WTC11 (cell line): ENCODE results near the gene GALNT2. TPM values are rescaled to one million over a fixed set of nuclear protein-coding genes. Genes with fewer than 3 reads are reported as not detected.

Experiments used
- ATAC-seq: fragments of 200-7000 bp; cut with Tn5 transposase; 2 replicates; pipeline ENCODE4 v1.10.0; 2021; ENCODE audit warnings: mild to moderate bottlenecking, moderate library complexity
- CTCF ChIA-PET: fragments of 300-600 bp; sonication (Branson Sonifier 250); formaldehyde crosslinking; loops from one replicate; lab custom pipeline; 2021; ENCODE audit warnings: antibody characterized with exemption; lab: Charles Lee
- POLR2A ChIA-PET: fragments of 350-600 bp; sonication (Branson Sonifier 250); formaldehyde crosslinking; loops from one replicate; lab custom pipeline; 2021; ENCODE audit warnings: antibody characterized with exemption; lab: Charles Lee
- DNase-seq: peaks from one replicate; pipeline ENCODE4 v3.0.0; 2021; ENCODE audit warnings: low spot score
- H3K27ac Mint-ChIP-seq: 2 replicates; pipeline ENCODE4 v1.8.0; 2021; ENCODE audit warnings: mixed read lengths
- H3K27me3 Mint-ChIP-seq: 2 replicates; pipeline ENCODE4 v1.8.0; 2021; ENCODE audit warnings: low read depth, mild to moderate bottlenecking, moderate library complexity, mixed read lengths
- H3K36me3 Mint-ChIP-seq: 2 replicates; pipeline ENCODE4 v1.8.0; 2021; ENCODE audit warnings: mixed read lengths
- H3K4me1 Mint-ChIP-seq: 2 replicates; pipeline ENCODE4 v1.8.0; 2022; ENCODE audit warnings: mixed read lengths
- H3K4me3 Mint-ChIP-seq: 2 replicates; pipeline ENCODE4 v1.8.0; 2021; ENCODE audit warnings: mild to moderate bottlenecking, moderate library complexity, mixed read lengths
- H3K9me3 Mint-ChIP-seq: 2 replicates; pipeline ENCODE4 v1.8.0; 2021; ENCODE audit warnings: mixed read lengths
- CBFB ChIP-seq: sonication (generic); formaldehyde crosslinking; IDR thresholded peaks from 2 replicates; pipeline ENCODE4 v1.8.1; 2022; ENCODE audit warnings: mild to moderate bottlenecking, low read depth, missing genetic modification reagents
- HMGA2 ChIP-seq: fragments of 250-450 bp; sonication (Bioruptor Pico); IDR thresholded peaks from 2 replicates; pipeline ENCODE4 v1.4.0; 2021; ENCODE audit warnings: mild to moderate bottlenecking, moderate library complexity
- JAZF1 ChIP-seq: fragments of 250-450 bp; sonication (Bioruptor Pico); IDR thresholded peaks from 2 replicates; pipeline ENCODE4 v1.9.0; 2021; ENCODE audit warnings: moderate library complexity, mild to moderate bottlenecking, inconsistent platforms
- MXD4 ChIP-seq: fragments of 250-450 bp; sonication (Bioruptor Pico); IDR thresholded peaks from 2 replicates; pipeline ENCODE4 v1.8.0; 2021; ENCODE audit warnings: mild to moderate bottlenecking, moderate library complexity, borderline replicate concordance
- NR1H2 ChIP-seq: sonication (generic); formaldehyde crosslinking; IDR thresholded peaks from 2 replicates; pipeline ENCODE4 v1.9.0; 2021; ENCODE audit warnings: mild to moderate bottlenecking, moderate library complexity, missing genetic modification reagents
- OVOL2 ChIP-seq: fragments of 250-450 bp; sonication (Bioruptor Pico); IDR thresholded peaks from 2 replicates; pipeline ENCODE4 v1.9.0; 2021; ENCODE audit warnings: mild to moderate bottlenecking, borderline replicate concordance
- SOX15 ChIP-seq: fragments of 250-450 bp; sonication (Bioruptor Pico); IDR thresholded peaks from 2 replicates; pipeline ENCODE4 v1.9.0; 2021; ENCODE audit warnings: mild to moderate bottlenecking
- TEAD1 ChIP-seq: sonication (generic); formaldehyde crosslinking; IDR thresholded peaks from 2 replicates; pipeline ENCODE4 v1.8.0; 2022; ENCODE audit warnings: mild to moderate bottlenecking, missing genetic modification reagents
- ZNF396 ChIP-seq: fragments of 250-450 bp; sonication (Bioruptor Pico); IDR thresholded peaks from 2 replicates; pipeline ENCODE4 v1.8.0; 2021; ENCODE audit warnings: mild to moderate bottlenecking, moderate library complexity, borderline replicate concordance
- ZNF671 ChIP-seq: fragments of 250-450 bp; sonication (Bioruptor Pico); IDR thresholded peaks from 2 replicates; pipeline ENCODE4 v1.8.0; 2021; ENCODE audit warnings: mild to moderate bottlenecking
- total RNA-seq: library from RNA; stranded (reverse); gene quantifications from 3 replicates; pipeline ENCODE4 v1.2.3, GENCODE V29; 2021
- TF ChIP-seq, protein P1 (sequence below): sonication (generic); formaldehyde crosslinking; IDR thresholded peaks from 2 replicates; pipeline ENCODE4 v1.8.1; 2022; ENCODE audit warnings: mild to moderate bottlenecking, missing genetic modification reagents, moderate library complexity, borderline replicate concordance
- TF ChIP-seq, protein P2 (sequence below): sonication (generic); formaldehyde crosslinking; IDR thresholded peaks from 2 replicates; pipeline ENCODE4 v1.8.1; 2023; ENCODE audit warnings: mild to moderate bottlenecking, moderate library complexity, missing genetic modification reagents
- TF ChIP-seq, protein P3 (sequence below): fragments of 250-450 bp; sonication (Bioruptor Pico); IDR thresholded peaks from 2 replicates; pipeline ENCODE4 v2.1.2; 2022; ENCODE audit warnings: mild to moderate bottlenecking, moderate library complexity
- TF ChIP-seq, protein P4 (sequence below): fragments of 250-450 bp; sonication (Bioruptor Pico); conservative IDR thresholded peaks from 2 replicates; pipeline ENCODE4 v1.9.0; 2021; ENCODE audit warnings: mild to moderate bottlenecking
- TF ChIP-seq, protein P5 (sequence below): sonication (generic); formaldehyde crosslinking; IDR thresholded peaks from 2 replicates; pipeline ENCODE4 v1.8.1; 2023; ENCODE audit warnings: mild to moderate bottlenecking, missing genetic modification reagents, borderline replicate concordance
- TF ChIP-seq, protein P6 (sequence below): sonication (generic); formaldehyde crosslinking; IDR thresholded peaks from 2 replicates; pipeline ENCODE4 v1.8.1; 2022; ENCODE audit warnings: mild to moderate bottlenecking, moderate library complexity, missing genetic modification reagents
- TF ChIP-seq, protein P7 (sequence below): fragments of 250-450 bp; sonication (Bioruptor Pico); IDR thresholded peaks from 2 replicates; pipeline ENCODE4 v1.9.0; 2021; ENCODE audit warnings: mild to moderate bottlenecking
- TF ChIP-seq, protein P8 (sequence below): sonication (generic); formaldehyde crosslinking; IDR thresholded peaks from 2 replicates; pipeline ENCODE4 v1.8.1; 2022; ENCODE audit warnings: low read depth, mild to moderate bottlenecking, moderate library complexity, missing genetic modification reagents, borderline replicate concordance
- TF ChIP-seq, protein P9 (sequence below): sonication (generic); formaldehyde crosslinking; IDR thresholded peaks from 2 replicates; pipeline ENCODE4 v1.8.1; 2022; ENCODE audit warnings: low read depth, missing genetic modification reagents, borderline replicate concordance
- TF ChIP-seq, protein P10 (sequence below): sonication (generic); formaldehyde crosslinking; IDR thresholded peaks from 2 replicates; pipeline ENCODE4 v1.8.1; 2023; ENCODE audit warnings: mild to moderate bottlenecking, missing genetic modification reagents

GALNT2 gene
- total RNA-seq, 1 experiment from 2014 or later = 74.8 TPM

DNA sequence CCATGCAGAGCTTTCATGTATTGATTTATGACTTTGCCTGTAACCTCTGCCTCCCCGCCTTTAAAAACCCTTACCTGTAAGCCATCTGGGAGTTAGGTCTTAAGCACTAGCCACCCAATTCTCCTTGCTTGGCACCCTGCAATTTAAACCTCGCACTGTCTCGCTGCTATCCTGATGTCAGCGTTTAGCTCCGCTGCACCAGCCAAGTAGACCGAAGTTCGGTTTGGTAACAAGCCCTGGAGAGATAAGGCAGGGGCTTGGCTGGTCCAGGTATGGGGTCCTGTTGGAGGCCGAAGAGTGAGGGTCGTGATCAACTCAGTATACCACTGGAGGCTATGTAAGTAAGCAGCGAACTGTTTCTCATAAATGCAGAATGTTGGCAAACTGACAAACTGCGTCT, 64.4 kb downstream of the GALNT2 start:
- POLR2A ChIA-PET = no interaction called here
- CTCF ChIA-PET = no interaction called here
- ATAC-seq (no peak), DNase-seq (no peak)
- Mint-ChIP-seq H3K4me3 (no peak overlapping the region), H3K36me3 (no peaks in the 10 kb centered on the region), H3K27me3 (no peaks in the 10 kb centered on the region), H3K9me3 (no peaks in the 10 kb centered on the region), H3K27ac (no peak overlapping the region), H3K4me1 (peaks cover 49% of the 10 kb centered on the region)
- TF ChIP-seq JAZF1 = no peak
- no peak for TF ChIP-seq OVOL2 (CRISPR knock-in tag)
- TF ChIP-seq, protein P1, sequence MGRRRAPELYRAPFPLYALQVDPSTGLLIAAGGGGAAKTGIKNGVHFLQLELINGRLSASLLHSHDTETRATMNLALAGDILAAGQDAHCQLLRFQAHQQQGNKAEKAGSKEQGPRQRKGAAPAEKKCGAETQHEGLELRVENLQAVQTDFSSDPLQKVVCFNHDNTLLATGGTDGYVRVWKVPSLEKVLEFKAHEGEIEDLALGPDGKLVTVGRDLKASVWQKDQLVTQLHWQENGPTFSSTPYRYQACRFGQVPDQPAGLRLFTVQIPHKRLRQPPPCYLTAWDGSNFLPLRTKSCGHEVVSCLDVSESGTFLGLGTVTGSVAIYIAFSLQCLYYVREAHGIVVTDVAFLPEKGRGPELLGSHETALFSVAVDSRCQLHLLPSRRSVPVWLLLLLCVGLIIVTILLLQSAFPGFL (CRISPR knock-in tag) = no peak
- TF ChIP-seq, protein P2, sequence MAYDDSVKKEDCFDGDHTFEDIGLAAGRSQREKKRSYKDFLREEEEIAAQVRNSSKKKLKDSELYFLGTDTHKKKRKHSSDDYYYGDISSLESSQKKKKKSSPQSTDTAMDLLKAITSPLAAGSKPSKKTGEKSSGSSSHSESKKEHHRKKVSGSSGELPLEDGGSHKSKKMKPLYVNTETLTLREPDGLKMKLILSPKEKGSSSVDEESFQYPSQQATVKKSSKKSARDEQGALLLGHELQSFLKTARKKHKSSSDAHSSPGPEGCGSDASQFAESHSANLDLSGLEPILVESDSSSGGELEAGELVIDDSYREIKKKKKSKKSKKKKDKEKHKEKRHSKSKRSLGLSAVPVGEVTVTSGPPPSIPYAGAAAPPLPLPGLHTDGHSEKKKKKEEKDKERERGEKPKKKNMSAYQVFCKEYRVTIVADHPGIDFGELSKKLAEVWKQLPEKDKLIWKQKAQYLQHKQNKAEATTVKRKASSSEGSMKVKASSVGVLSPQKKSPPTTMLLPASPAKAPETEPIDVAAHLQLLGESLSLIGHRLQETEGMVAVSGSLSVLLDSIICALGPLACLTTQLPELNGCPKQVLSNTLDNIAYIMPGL (CRISPR knock-in tag) = no peak
- no peak for TF ChIP-seq SOX15 (CRISPR knock-in tag)
- no peak for TF ChIP-seq MXD4
- TF ChIP-seq, protein P3, sequence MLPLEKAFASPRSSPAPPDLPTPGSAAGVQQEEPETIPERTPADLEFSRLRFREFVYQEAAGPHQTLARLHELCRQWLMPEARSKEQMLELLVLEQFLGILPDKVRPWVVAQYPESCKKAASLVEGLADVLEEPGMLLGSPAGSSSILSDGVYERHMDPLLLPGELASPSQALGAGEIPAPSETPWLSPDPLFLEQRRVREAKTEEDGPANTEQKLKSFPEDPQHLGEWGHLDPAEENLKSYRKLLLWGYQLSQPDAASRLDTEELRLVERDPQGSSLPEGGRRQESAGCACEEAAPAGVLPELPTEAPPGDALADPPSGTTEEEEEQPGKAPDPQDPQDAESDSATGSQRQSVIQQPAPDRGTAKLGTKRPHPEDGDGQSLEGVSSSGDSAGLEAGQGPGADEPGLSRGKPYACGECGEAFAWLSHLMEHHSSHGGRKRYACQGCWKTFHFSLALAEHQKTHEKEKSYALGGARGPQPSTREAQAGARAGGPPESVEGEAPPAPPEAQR (CRISPR knock-in tag) = no peak
- no peak for TF ChIP-seq TEAD1 (CRISPR knock-in tag)
- no peak for TF ChIP-seq ZNF671 (CRISPR knock-in tag)
- TF ChIP-seq, protein P4, sequence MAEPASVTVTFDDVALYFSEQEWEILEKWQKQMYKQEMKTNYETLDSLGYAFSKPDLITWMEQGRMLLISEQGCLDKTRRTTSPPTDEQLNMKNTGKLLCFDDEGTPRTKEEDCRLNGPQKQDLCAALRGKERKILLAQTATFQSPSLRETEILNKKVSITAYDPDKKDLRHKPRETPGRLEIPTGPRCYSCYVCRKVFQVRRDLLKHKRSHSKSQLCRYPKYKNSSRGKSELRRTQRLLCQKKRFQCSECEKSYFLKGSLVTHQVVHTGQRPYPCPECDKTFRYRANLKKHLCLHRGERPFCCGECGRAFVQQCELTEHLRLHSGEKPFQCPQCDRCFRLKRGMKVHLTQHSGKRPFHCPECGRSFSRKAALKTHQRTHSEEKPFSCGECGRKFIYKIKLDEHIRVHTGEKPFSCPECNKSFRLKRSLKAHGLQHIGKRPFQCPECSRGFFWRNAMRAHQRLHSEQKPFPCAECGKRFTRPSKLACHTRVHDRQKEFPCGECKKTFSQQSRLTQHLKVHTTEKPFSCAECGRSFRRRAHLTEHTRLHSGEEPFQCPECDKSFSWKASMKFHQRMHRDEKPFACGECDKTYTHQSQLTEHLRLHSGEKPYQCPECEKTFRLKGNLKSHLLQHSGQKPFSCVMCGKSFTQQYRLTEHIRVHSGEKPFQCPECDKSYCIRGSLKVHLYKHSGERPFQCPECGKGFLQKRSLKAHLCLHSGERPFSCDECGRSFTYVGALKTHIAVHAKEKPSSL = no peak
- no peak for TF ChIP-seq ZNF396

DNA sequence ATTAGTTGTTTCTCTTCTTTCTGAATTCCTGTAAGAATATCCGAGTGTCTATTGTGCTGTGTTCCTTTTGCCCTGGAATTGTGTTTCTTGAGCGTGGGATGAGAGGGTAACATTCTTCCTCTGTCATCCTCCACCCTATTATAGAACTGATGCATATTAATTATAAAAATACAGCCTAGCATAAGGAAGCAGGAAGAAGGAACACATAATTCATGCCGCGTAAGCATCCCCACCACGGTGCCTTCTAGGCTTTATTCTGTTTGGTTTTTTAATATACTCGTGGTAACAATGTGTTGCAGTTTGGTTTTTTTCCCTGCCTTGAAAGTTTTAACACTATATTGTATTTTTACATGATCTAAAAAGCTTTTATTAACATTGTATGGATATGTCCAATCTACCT, 65.7 kb downstream of the GALNT2 start:
- CTCF ChIA-PET = no interaction called here
- H3K36me3 Mint-ChIP-seq = no peaks in the 10 kb centered on the region
- TF ChIP-seq, protein P5, sequence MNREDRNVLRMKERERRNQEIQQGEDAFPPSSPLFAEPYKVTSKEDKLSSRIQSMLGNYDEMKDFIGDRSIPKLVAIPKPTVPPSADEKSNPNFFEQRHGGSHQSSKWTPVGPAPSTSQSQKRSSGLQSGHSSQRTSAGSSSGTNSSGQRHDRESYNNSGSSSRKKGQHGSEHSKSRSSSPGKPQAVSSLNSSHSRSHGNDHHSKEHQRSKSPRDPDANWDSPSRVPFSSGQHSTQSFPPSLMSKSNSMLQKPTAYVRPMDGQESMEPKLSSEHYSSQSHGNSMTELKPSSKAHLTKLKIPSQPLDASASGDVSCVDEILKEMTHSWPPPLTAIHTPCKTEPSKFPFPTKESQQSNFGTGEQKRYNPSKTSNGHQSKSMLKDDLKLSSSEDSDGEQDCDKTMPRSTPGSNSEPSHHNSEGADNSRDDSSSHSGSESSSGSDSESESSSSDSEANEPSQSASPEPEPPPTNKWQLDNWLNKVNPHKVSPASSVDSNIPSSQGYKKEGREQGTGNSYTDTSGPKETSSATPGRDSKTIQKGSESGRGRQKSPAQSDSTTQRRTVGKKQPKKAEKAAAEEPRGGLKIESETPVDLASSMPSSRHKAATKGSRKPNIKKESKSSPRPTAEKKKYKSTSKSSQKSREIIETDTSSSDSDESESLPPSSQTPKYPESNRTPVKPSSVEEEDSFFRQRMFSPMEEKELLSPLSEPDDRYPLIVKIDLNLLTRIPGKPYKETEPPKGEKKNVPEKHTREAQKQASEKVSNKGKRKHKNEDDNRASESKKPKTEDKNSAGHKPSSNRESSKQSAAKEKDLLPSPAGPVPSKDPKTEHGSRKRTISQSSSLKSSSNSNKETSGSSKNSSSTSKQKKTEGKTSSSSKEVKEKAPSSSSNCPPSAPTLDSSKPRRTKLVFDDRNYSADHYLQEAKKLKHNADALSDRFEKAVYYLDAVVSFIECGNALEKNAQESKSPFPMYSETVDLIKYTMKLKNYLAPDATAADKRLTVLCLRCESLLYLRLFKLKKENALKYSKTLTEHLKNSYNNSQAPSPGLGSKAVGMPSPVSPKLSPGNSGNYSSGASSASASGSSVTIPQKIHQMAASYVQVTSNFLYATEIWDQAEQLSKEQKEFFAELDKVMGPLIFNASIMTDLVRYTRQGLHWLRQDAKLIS (CRISPR knock-in tag) = no peak
- TF ChIP-seq, protein P6, sequence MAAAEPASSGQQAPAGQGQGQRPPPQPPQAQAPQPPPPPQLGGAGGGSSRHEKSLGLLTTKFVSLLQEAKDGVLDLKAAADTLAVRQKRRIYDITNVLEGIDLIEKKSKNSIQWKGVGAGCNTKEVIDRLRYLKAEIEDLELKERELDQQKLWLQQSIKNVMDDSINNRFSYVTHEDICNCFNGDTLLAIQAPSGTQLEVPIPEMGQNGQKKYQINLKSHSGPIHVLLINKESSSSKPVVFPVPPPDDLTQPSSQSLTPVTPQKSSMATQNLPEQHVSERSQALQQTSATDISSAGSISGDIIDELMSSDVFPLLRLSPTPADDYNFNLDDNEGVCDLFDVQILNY = no peak
- TF ChIP-seq, protein P7, sequence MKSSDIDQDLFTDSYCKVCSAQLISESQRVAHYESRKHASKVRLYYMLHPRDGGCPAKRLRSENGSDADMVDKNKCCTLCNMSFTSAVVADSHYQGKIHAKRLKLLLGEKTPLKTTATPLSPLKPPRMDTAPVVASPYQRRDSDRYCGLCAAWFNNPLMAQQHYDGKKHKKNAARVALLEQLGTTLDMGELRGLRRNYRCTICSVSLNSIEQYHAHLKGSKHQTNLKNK = no peak
- TF ChIP-seq, protein P8, sequence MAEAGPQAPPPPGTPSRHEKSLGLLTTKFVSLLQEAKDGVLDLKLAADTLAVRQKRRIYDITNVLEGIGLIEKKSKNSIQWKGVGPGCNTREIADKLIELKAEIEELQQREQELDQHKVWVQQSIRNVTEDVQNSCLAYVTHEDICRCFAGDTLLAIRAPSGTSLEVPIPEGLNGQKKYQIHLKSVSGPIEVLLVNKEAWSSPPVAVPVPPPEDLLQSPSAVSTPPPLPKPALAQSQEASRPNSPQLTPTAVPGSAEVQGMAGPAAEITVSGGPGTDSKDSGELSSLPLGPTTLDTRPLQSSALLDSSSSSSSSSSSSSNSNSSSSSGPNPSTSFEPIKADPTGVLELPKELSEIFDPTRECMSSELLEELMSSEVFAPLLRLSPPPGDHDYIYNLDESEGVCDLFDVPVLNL (CRISPR knock-in tag) = no peak
- no peak for TF ChIP-seq HMGA2 (CRISPR knock-in tag)
- TF ChIP-seq CBFB = no peak
- TF ChIP-seq, protein P9, sequence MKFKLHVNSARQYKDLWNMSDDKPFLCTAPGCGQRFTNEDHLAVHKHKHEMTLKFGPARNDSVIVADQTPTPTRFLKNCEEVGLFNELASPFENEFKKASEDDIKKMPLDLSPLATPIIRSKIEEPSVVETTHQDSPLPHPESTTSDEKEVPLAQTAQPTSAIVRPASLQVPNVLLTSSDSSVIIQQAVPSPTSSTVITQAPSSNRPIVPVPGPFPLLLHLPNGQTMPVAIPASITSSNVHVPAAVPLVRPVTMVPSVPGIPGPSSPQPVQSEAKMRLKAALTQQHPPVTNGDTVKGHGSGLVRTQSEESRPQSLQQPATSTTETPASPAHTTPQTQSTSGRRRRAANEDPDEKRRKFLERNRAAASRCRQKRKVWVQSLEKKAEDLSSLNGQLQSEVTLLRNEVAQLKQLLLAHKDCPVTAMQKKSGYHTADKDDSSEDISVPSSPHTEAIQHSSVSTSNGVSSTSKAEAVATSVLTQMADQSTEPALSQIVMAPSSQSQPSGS = no peak
- no peak for TF ChIP-seq NR1H2
- TF ChIP-seq, protein P10, sequence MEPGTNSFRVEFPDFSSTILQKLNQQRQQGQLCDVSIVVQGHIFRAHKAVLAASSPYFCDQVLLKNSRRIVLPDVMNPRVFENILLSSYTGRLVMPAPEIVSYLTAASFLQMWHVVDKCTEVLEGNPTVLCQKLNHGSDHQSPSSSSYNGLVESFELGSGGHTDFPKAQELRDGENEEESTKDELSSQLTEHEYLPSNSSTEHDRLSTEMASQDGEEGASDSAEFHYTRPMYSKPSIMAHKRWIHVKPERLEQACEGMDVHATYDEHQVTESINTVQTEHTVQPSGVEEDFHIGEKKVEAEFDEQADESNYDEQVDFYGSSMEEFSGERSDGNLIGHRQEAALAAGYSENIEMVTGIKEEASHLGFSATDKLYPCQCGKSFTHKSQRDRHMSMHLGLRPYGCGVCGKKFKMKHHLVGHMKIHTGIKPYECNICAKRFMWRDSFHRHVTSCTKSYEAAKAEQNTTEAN (CRISPR knock-in tag) = no peak
- TF ChIP-seq, all 79 proteins: peak for 0
- no peaks in the 10 kb centered on the region for H3K27me3 Mint-ChIP-seq
- H3K27ac Mint-ChIP-seq = no peak overlapping the region
- H3K4me3 Mint-ChIP-seq = no peak overlapping the region
- no peaks in the 10 kb centered on the region for H3K9me3 Mint-ChIP-seq
- no peak for ATAC-seq
- no peak for DNase-seq
- POLR2A ChIA-PET = interaction anchor here (0.7 kb wide), 1 partner anchor 989 kb away, joined by 5 read pairs; no protein-coding TSS in a partner anchor
- peaks cover 42% of the 10 kb centered on the region for H3K4me1 Mint-ChIP-seq
